DND-41 (cell line): ENCODE data around the gene ALDH1A2.

Experiments
- CTCF ChIP-seq: IDR thresholded peaks from 2 replicates; pipeline ENCODE4 v1.5.1; 2012; ENCODE audit warnings: borderline replicate concordance, low read length, moderate library complexity, mild to moderate bottlenecking; ENCODE audit not compliant: poor library complexity, severe bottlenecking; ENCODE audit errors: extremely low read depth
- EZH2 ChIP-seq: IDR thresholded peaks from 3 replicates; pipeline ENCODE4 v1.6.1; 2012; ENCODE audit warnings: borderline replicate concordance, low read depth, mild to moderate bottlenecking, moderate library complexity, low read length, inconsistent platforms; ENCODE audit not compliant: severe bottlenecking

GRCh38 chr15:58111718-58112104, 46.2 kb upstream of the ALDH1A2 start:
- TF ChIP-seq CTCF, result no peak
- TF ChIP-seq EZH2, result no peak
